GM13976 (cell line): Measurements from ENCODE around the gene LY6G5C.

Source experiments
- DNase-seq: peaks from one replicate; pipeline ENCODE4 v3.0.0; 2012; ENCODE audit warnings: low spot score
- CTCF ChIP-seq: IDR thresholded peaks from 2 replicates; pipeline ENCODE4 v1.5.1; 2012; ENCODE audit warnings: borderline replicate concordance, mild to moderate bottlenecking; ENCODE audit not compliant: insufficient read depth; ENCODE audit errors: extremely low read depth, missing control alignments, control extremely low read depth
- in situ Hi-C: fragments of 300-500 bp; cut with MboI; formaldehyde crosslinking; loops from one replicate; pipeline ENCODE4 v1.12.0; 2022; ENCODE audit warnings: low sequenced_read_pairs, mixed read lengths, inconsistent platforms; ENCODE audit not compliant: unreplicated experiment

Gene LY6G5C

GRCh38 chr6:31727034-31727716 is 46.3 kb upstream of the LY6G5C start:
- in situ Hi-C loops = no loop called here
- peak; percentile 84 for DNase-seq
- TF ChIP-seq CTCF = no peak

- in situ Hi-C loops = no loop called here
- no peak for TF ChIP-seq CTCF
- no peak for DNase-seq
These were observed 44.9 kb upstream of the LY6G5C start for GRCh38 chr6:31725502-31726350.

GRCh38 chr6:31723980-31724691 is 43.3 kb upstream of the LY6G5C start:
- no peak for TF ChIP-seq CTCF
- no peak for DNase-seq
- in situ Hi-C loops = no loop called here

GRCh38 chr6:31723245-31723979 is 42.5 kb upstream of the LY6G5C start, which contains the start of gene MPIG6B:
TSS of gene MPIG6B (plus strand) at chr6:31723373. CDS start at chr6:31723384, 11 bp downstream.
- TF ChIP-seq CTCF = no peak
- DNase-seq = no peak
- in situ Hi-C loops = no loop called here

- in situ Hi-C loops = no loop called here
- DNase-seq = no peak
- no peak for TF ChIP-seq CTCF
These were observed 41.3 kb upstream of the LY6G5C start for GRCh38 chr6:31722173-31722572.

GRCh38 chr6:31721351-31722020 is 40.6 kb upstream of the LY6G5C start, which contains the start of gene LY6G6C:
TSS of gene LY6G6C (minus strand) at chr6:31721746. CDS start at chr6:31721679, 67 bp downstream.
- in situ Hi-C loops = no loop called here
- no peak for TF ChIP-seq CTCF
- DNase-seq = no peak
